ENCODE measurements around the gene ERFL. TPM values are rescaled to one million over a fixed set of nuclear protein-coding genes. Genes with fewer than 3 reads are reported as not detected.

ERFL gene
- total RNA-seq, 2 donors from 2014 or later, result not detected

DNA sequence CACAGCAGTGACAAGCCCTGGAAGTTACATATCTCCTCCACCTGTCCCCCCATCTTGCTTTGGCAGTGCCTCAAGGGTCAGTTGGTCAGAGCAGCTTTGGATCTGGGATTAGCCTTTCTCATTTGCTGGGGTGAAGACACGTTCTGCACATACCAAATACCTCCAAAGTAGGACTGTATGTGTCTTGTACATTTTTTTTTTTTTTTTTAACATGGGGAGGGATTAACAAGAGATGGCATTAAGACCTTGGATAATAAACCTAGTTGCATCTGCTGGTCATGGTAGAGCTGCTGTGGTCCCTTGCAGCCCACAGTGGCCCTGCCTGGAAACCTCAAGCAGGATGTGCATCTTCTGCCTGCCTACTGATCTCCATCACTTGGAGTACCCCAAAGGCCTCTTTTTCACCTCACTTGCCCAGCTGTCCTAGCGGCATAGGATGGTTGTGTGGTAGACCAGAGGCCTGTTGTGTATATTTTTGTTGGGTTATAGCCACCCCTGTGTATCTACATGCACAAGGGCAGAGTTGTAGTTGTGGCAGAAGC, 65.7 kb downstream of the ERFL start:
- TF ChIP-seq, protein P1, sequence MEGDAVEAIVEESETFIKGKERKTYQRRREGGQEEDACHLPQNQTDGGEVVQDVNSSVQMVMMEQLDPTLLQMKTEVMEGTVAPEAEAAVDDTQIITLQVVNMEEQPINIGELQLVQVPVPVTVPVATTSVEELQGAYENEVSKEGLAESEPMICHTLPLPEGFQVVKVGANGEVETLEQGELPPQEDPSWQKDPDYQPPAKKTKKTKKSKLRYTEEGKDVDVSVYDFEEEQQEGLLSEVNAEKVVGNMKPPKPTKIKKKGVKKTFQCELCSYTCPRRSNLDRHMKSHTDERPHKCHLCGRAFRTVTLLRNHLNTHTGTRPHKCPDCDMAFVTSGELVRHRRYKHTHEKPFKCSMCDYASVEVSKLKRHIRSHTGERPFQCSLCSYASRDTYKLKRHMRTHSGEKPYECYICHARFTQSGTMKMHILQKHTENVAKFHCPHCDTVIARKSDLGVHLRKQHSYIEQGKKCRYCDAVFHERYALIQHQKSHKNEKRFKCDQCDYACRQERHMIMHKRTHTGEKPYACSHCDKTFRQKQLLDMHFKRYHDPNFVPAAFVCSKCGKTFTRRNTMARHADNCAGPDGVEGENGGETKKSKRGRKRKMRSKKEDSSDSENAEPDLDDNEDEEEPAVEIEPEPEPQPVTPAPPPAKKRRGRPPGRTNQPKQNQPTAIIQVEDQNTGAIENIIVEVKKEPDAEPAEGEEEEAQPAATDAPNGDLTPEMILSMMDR (IDR thresholded peaks at IDR 0.05), result no peak

DNA sequence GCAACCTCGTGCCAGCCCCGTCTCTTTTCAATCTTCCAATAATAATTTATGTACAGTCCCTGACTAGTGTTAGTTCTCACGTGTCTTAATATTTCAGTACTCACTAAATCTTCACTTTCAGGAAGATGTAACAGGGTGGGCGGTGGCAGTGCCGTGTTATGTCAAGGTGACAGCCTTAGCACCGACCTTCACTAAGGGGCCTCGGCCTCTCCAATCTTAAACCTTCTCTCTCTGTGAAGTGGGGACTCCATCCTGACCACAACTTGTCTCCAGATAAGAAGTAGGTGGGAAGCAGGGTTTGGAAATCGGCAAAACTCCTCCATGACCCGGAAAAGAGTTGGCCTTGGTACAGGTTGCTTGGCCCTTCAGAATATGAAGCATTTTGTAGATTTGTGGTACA, 66.4 kb downstream of the ERFL start:
- no peak for DNase-seq (ENCODE audit: low spot score)
- H3K9me3 ChIP-seq, result no peaks in the 10 kb centered on the region
- peaks cover 0 to 36% of the 10 kb centered on the region in 2 donors for H3K4me1 ChIP-seq
- no peaks in the 10 kb centered on the region for H3K27me3 ChIP-seq
- H3K27ac ChIP-seq, result no peak overlapping the region
- TF ChIP-seq, protein P1 (IDR thresholded peaks at IDR 0.05), result no peak
- peaks cover 56% of the 10 kb centered on the region for H3K36me3 ChIP-seq
- H3K4me3 ChIP-seq, result no peak overlapping the region

More for the DNA sequence above, 65.7 kb downstream of the ERFL start:
- no peak for DNase-seq (ENCODE audit: low spot score)
- H3K36me3 ChIP-seq, result peaks cover 62% of the 10 kb centered on the region
- H3K27ac ChIP-seq, result no peak overlapping the region
- H3K9me3 ChIP-seq, result no peaks in the 10 kb centered on the region
- no peak overlapping the region for H3K4me3 ChIP-seq
- no peaks in the 10 kb centered on the region for H3K27me3 ChIP-seq
- H3K4me1 ChIP-seq, result peaks cover 0 to 36% of the 10 kb centered on the region in 2 donors

DNA sequence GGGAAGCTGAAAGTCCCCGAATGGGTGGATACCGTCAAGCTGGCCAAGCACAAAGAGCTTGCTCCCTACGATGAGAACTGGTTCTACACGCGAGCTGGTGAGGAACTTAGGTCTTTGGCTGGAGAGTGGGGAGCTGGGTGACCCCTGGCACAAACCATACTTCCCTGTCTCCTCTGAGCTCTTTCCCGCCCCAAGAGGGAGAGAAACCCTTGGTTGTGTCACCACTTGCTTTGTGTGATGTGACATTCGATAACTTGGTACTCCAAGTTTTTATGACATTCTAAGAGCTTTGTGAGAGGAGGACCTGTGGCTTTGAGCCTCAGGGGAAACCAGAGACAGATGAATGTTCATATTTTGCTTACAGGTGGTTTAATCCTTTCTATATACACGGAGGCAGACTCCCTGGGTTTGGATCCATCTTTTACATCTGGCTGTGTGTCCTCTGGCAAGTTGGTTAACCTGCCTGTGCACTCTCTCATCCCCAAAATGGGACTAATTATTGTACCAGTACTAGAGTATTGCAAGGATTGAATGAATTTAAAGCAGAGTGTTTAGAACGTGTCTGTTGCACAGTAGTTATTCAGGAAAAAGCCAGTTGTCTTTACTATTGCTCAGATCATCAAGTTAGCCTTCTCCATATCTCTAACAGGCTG, 67.0 kb downstream of the ERFL start:
- peak overlapping the region; percentile 83 to 87 for H3K4me3 ChIP-seq
- H3K9me3 ChIP-seq, result no peaks in the 10 kb centered on the region
- H3K36me3 ChIP-seq, result peaks cover 50% of the 10 kb centered on the region
- peak overlapping the region in 1 of 2 donors; percentile 93 for H3K27ac ChIP-seq
- peaks cover 0 to 36% of the 10 kb centered on the region in 2 donors for H3K4me1 ChIP-seq
- TF ChIP-seq, protein P1 (IDR thresholded peaks at IDR 0.05), result no peak
- H3K27me3 ChIP-seq, result no peaks in the 10 kb centered on the region
- DNase-seq (ENCODE audit: low spot score), result no peak

DNA sequence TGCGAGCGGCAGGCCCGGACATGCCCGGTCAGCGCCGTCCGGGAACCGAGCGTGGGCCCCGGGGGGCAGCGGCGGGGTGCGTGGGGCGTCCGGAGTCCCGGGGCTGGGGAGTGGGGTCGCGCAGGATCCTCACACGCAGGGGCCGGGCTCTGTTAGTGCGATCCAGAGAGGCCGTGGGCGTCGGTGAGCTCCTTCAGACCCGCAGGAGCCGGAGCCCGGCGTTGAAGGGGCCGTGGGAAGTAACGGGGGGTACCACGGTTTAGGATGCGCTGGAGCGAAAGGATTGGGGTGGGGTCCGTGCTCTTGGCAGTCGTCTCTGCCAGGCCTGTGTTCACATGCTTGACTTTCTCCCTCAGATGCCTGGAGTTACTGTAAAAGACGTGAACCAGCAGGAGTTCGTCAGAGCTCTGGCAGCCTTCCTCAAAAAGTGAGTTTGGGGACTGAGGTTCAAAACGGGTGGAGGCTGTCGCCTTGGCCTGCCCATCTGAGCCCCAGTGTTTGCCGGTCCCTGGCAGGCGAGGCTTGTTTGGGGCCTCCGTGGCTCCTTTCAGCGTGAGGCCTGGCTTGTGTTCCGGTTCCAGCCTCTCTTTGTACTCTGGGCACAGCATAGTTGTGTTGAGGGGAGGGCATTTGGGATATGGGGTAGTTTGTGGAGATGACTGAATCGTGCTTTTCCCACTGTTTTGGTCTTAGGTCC, 67.7 kb downstream of the ERFL start:
- Histone ChIP-seq H3K36me3 (peaks cover 45% of the 10 kb centered on the region), H3K27ac (peak overlapping the region; percentile 93 to 98), H3K4me1 (peaks cover 0 to 36% of the 10 kb centered on the region in 2 donors), H3K27me3 (no peaks in the 10 kb centered on the region), H3K4me3 (peak overlapping the region; percentile 83 to 87), H3K9me3 (no peaks in the 10 kb centered on the region)
- TF ChIP-seq, protein P1 (IDR thresholded peaks at IDR 0.05), result no peak
- no peak for DNase-seq (ENCODE audit: low spot score)

DNA sequence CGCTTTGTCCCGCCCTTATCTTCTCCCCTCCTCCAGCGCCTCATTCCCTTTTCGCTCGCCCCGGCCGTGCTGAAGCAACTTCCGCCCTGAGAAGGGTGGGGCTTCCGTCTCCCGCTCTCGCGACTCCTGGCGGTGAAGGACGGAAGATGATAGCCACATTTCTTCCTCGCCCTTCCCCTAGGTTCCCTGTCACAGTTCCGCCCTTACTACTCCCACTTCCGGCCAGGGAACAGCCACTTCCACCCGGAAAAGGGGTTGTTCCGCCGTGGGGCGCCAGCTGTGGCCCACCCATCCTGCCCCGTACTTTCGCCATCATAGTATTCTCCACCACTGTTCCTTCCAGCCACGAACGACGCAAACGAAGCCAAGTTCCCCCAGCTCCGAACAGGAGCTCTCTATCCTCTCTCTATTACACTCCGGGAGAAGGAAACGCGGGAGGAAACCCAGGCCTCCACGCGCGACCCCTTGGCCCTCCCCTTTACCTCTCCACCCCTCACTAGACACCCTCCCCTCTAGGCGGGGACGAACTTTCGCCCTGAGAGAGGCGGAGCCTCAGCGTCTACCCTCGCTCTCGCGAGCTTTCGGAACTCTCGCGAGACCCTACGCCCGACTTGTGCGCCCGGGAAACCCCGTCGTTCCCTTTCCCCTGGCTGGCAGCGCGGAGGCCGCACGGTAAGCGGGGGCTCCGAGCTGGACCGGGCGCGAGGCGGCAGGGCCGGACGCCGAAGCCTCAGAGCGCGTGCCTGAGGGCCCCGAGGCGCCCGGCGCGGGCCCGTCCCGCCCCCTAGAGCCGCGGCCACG, 68.4 kb downstream of the ERFL start, which contains the start of gene RPS19:
Gene RPS19 (plus strand): TSS at position 638 of the 801 bp plus-strand sequence. CDS start 520 bp downstream, outside the sequence.
- H3K4me3 ChIP-seq, result peak within 1 kb of the TSS; percentile 83 to 87
- TF ChIP-seq, protein P1 (IDR thresholded peaks at IDR 0.05), result peak; percentile 35 to 54
- H3K27ac ChIP-seq, result peak within 1 kb of the TSS; percentile 93 to 98
- no peaks in the 10 kb centered on the region for H3K27me3 ChIP-seq
- H3K9me3 ChIP-seq, result no peaks in the 10 kb centered on the region
- H3K4me1 ChIP-seq, result peaks cover 0 to 34% of the 10 kb centered on the region in 2 donors
- DNase-seq (ENCODE audit: low spot score), result peak; percentile 98
- H3K36me3 ChIP-seq, result peaks cover 38% of the 10 kb centered on the region

All from right atrium auricular region (tissue), 2 donors.